Fibroblast of lung (primary cell): ENCODE results near the gene TGM5. TPM values are rescaled to one million over a fixed set of nuclear protein-coding genes. Genes with fewer than 3 reads are reported as not detected.

Experiments used
- DNase-seq, 2 donors: peaks; one replicate each; pipeline versions ENCODE4 v3.0.0 to v3.0.0-alpha.2; 2010; ENCODE audit warnings: low read depth in 2 of 2
- H2AFZ ChIP-seq: 2 replicates; pipeline ENCODE4 v1.5.1; 2012; ENCODE audit warnings: low read length, control low read depth, inconsistent platforms
- H3K27ac ChIP-seq: 2 replicates; pipeline ENCODE4 v1.5.1; 2011; ENCODE audit warnings: low read length, control low read depth; ENCODE audit not compliant: insufficient read depth
- H3K27me3 ChIP-seq: 2 replicates; pipeline ENCODE4 v1.5.1; 2011; ENCODE audit warnings: mild to moderate bottlenecking, low read length; ENCODE audit not compliant: control insufficient read depth, insufficient read depth
- H3K36me3 ChIP-seq: 2 replicates; pipeline ENCODE4 v1.5.1; 2011; ENCODE audit warnings: low read length; ENCODE audit not compliant: control insufficient read depth, insufficient read depth
- H3K4me1 ChIP-seq: 2 replicates; pipeline ENCODE4 v1.5.1; 2011; ENCODE audit warnings: low read length; ENCODE audit not compliant: control insufficient read depth, insufficient read depth; ENCODE audit errors: extremely low read depth
- H3K4me2 ChIP-seq: 2 replicates; pipeline ENCODE4 v1.5.1; 2011; ENCODE audit warnings: low read length, control low read depth; ENCODE audit not compliant: insufficient read depth; ENCODE audit errors: extremely low read depth
- H3K4me3 ChIP-seq, 4 experiments: fragments of 200-600 bp in 1 of 4; sonication (generic) in 1 of 4; replicated peaks in 1 of 4; 2 replicates each; pipeline ENCODE4 v1.5.1; 2011 to 2016; ENCODE audit warnings: low read length in 4 of 4, low read depth in 3 of 4, mild to moderate bottlenecking in 3 of 4, control low read depth in 2 of 4, inconsistent platforms in 1 of 4, mixed read lengths in 1 of 4; ENCODE audit not compliant: insufficient read depth in 1 of 4; ENCODE audit errors: control extremely low read depth in 1 of 4
- H3K79me2 ChIP-seq: 2 replicates; pipeline ENCODE4 v1.5.1; 2012; ENCODE audit warnings: mild to moderate bottlenecking, low read length, inconsistent platforms; ENCODE audit not compliant: control insufficient read depth, insufficient read depth
- H3K9ac ChIP-seq: 2 replicates; pipeline ENCODE4 v1.5.1; 2011; ENCODE audit warnings: mild to moderate bottlenecking, low read length, control low read depth; ENCODE audit not compliant: insufficient read depth
- H3K9me3 ChIP-seq: 2 replicates; pipeline ENCODE4 v1.5.1; 2012; ENCODE audit warnings: low read depth, low read length; ENCODE audit not compliant: control insufficient read depth, insufficient read depth
- H4K20me1 ChIP-seq: 2 replicates; pipeline ENCODE4 v1.5.1; 2011; ENCODE audit warnings: low read length; ENCODE audit not compliant: control insufficient read depth, insufficient read depth; ENCODE audit errors: extremely low read depth
- EZH2 ChIP-seq: IDR thresholded peaks from 2 replicates; pipeline ENCODE4 v1.5.1; 2012; ENCODE audit warnings: low read length, control low read depth, mild to moderate bottlenecking; ENCODE audit errors: missing control alignments
- polyA plus RNA-seq, 2 donors: library from polyadenylated mRNA; depleted of rRNA in 1 of 2; stranded (reverse) in 1 of 2; unstranded in 1 of 2; fragments of >200 nt; gene quantifications; 2 replicates each; pipeline ENCODE4 v1.2.1, GENCODE V29; 2011 to 2012; ENCODE audit warnings: missing spikeins in 1 of 2
- total RNA-seq: library from RNA; depleted of rRNA; stranded (reverse); fragments of >200 nt; gene quantifications from 2 replicates; pipeline ENCODE4 v1.2.1, GENCODE V29; 2014
- TF ChIP-seq, protein P1 (sequence below), 2 donors: IDR thresholded peaks in 1 of 2; conservative IDR thresholded peaks in 1 of 2; 1 replicate in 1 of 2; 2 replicates in 1 of 2; pipeline ENCODE4 v1.5.1; 2011 to 2012; ENCODE audit warnings: low read length in 2 of 2, control low read depth in 1 of 2, inconsistent platforms in 1 of 2, low read depth in 1 of 2, mild to moderate bottlenecking in 1 of 2

The TGM5 gene
- total and polyA plus RNA-seq, 2 donors (not counting 1 experiment from before 2014, with no cell fraction given) = under 0.01 to 0.03 TPM

DNA sequence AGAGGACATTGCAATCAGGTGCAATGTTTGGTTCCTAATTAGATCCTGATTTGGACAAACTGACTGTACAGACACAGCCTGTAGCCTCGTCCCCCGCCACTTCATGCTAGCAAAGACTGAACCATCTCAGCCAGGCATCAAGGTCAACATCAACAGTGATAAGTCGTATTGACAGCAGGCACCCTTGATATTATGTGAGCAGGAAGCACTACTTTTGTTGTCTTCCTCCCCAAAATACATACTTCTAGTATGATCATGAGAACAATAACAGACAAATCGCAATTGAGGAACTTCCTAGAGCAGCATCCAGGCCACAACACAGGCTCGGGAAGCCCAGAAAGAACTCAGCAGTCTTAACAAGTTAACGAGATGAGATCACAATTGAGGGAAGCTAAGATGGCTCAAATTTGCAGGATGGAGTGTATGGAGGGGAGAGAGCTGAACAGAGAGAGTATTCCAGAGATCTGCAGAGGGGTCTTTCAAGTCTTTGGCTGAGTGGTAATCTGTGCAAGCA is 20.4 kb downstream of the TGM5 start:
- no peak for DNase-seq
- H3K4me1 ChIP-seq = no peaks in the 10 kb centered on the region
- H3K4me3 ChIP-seq = no peak overlapping the region
- H3K27ac ChIP-seq = no peak overlapping the region
- H3K9me3 ChIP-seq = no peaks in the 10 kb centered on the region
- H2AFZ ChIP-seq = no peak overlapping the region
- no peaks in the 10 kb centered on the region for H4K20me1 ChIP-seq
- H3K79me2 ChIP-seq = no peaks in the 10 kb centered on the region
- TF ChIP-seq, protein P1, sequence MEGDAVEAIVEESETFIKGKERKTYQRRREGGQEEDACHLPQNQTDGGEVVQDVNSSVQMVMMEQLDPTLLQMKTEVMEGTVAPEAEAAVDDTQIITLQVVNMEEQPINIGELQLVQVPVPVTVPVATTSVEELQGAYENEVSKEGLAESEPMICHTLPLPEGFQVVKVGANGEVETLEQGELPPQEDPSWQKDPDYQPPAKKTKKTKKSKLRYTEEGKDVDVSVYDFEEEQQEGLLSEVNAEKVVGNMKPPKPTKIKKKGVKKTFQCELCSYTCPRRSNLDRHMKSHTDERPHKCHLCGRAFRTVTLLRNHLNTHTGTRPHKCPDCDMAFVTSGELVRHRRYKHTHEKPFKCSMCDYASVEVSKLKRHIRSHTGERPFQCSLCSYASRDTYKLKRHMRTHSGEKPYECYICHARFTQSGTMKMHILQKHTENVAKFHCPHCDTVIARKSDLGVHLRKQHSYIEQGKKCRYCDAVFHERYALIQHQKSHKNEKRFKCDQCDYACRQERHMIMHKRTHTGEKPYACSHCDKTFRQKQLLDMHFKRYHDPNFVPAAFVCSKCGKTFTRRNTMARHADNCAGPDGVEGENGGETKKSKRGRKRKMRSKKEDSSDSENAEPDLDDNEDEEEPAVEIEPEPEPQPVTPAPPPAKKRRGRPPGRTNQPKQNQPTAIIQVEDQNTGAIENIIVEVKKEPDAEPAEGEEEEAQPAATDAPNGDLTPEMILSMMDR (conservative IDR thresholded peaks at IDR 0.05 in 1 of 2, IDR thresholded peaks at IDR 0.05 in 1 of 2; ENCODE audit: low read depth in 1 of 2, low read length in 2 of 2) = no peak
- TF ChIP-seq EZH2 = no peak
- H3K4me2 ChIP-seq = no peak overlapping the region
- H3K27me3 ChIP-seq = peaks cover 22% of the 10 kb centered on the region
- H3K36me3 ChIP-seq = no peaks in the 10 kb centered on the region
- H3K9ac ChIP-seq = no peak overlapping the region

GRCh38 chr15:43244092-43244491 is 22.6 kb downstream of the TGM5 start:
- Histone ChIP-seq H3K4me2 (no peak overlapping the region), H3K27ac (no peak overlapping the region), H3K27me3 (peaks cover 28% of the 10 kb centered on the region), H3K79me2 (no peaks in the 10 kb centered on the region), H3K4me3 (no peak overlapping the region), H3K9ac (no peak overlapping the region), H4K20me1 (no peaks in the 10 kb centered on the region), H3K36me3 (no peaks in the 10 kb centered on the region), H2AFZ (no peak overlapping the region), H3K4me1 (no peaks in the 10 kb centered on the region), H3K9me3 (no peaks in the 10 kb centered on the region)
- TF ChIP-seq, protein P1 (conservative IDR thresholded peaks at IDR 0.05 in 1 of 2, IDR thresholded peaks at IDR 0.05 in 1 of 2; ENCODE audit: low read depth in 1 of 2, low read length in 2 of 2) = no peak
- no peak for TF ChIP-seq EZH2
- no peak for DNase-seq

DNA sequence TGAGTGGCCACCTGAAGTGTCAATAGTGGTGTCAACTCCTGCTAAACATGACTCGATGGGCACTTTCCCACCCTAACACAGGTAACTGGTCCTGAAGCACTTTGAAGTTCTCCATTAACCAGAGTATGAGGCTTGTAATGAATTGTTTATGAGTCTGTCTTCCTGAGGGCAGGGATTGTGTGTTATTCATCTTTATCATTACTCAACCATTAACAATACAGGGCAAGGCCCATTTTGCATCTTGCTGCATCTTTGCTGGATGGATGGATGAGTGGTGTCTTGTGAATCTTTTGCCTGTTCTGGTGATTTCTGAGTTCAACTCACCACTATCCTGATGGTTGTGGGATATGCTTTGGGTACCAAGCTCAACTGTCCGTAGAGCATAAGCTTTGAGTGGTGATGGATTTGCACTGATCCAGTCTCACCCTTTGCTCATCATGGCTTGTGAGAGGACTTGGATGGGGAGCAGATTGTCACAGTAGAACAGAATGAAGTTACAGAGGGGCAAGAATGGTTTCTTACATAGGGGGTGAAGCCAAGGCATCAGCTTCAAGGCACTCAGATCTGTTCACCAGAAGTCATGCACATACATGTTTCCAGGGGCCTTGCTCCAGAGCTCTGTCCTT is 23.6 kb downstream of the TGM5 start:
- Histone ChIP-seq H4K20me1 (no peaks in the 10 kb centered on the region), H3K9me3 (no peaks in the 10 kb centered on the region), H3K4me1 (no peaks in the 10 kb centered on the region), H3K4me2 (no peak overlapping the region), H3K79me2 (no peaks in the 10 kb centered on the region), H3K27me3 (peaks cover 28% of the 10 kb centered on the region), H2AFZ (no peak overlapping the region), H3K36me3 (no peaks in the 10 kb centered on the region), H3K9ac (no peak overlapping the region), H3K27ac (no peak overlapping the region), H3K4me3 (no peak overlapping the region)
- no peak for TF ChIP-seq EZH2
- TF ChIP-seq, protein P1 (conservative IDR thresholded peaks at IDR 0.05 in 1 of 2, IDR thresholded peaks at IDR 0.05 in 1 of 2; ENCODE audit: low read depth in 1 of 2, low read length in 2 of 2) = no peak
- DNase-seq = no peak
